Embryonic facial prominence (tissue), 1 donor: ENCODE results near the gene EPHB1.
A peak's percentile ranks its signal among the peaks of the same experiment; 100 is the strongest.
"Not testable (repeated sequence)": the region's sequence is repeated elsewhere in the genome, so short reads cannot be mapped to it uniquely, and the experiment has no call there.

Experiments used
- DNase-seq: peaks from one replicate; pipeline ENCODE4 v3.0.0-alpha.2; 2016; ENCODE audit errors: extremely low spot score

The EPHB1 gene

DNA sequence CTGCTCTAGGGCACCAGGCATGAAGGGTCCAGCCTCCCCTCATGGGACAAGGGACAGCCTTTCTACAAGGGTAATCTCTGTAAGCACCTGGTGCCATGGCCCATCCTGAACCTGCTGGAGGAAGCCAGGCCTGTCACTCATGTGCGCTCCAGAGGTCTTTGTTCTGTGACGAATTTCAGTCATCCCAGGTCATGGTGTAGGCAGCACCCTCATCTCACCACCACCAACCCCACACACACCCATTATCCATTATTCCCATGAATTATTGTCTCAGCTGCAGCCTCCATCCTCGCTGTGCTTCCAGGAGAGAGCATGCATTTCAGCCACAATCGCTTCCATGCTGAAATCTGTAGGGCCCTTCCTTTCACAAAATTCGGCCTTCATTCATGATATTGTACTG is 419.3 kb downstream of the EPHB1 start:
- no peak for DNase-seq

DNA sequence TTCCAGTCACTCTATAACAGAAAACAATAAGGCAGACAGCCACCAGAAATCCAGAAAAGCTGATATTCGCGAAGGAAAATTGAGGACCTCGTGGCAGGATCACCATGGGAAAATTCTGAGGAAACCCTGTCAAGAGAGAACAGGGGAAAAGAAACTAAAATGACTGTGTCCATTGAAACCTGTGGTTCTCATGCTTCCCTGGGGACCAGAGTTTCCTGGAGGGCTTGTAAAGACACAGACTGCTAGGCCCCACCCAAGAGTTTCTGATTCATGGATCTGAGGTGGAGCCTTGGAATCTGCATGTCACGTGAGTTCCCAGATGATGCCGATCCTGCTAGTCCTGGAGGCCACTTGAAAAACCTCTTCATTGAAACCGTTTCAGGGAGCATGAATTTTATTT is 420.5 kb downstream of the EPHB1 start:
- DNase-seq: no peak

GRCh38 chr3:135216659-135217058 is 421.6 kb downstream of the EPHB1 start:
- DNase-seq: no peak

DNA sequence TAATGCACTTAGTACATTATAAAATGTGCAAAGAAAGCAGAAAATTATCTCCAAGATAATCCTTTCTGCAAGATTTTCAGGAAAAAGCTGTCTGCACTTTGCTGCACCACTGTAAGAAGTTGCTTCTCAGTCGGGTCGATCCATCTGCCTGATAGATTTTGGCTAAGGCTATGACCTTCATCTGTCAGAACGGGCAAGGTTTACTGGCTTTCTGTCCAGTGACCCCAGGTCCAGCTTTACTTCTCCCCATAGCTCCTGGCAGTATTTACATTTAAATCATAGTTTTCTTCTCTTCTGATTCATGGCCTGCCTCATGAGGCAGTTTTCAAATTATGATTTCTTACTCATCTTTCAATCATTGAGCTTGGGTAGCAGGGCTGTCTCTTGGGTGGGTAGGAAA is 422.7 kb downstream of the EPHB1 start:
- no peak for DNase-seq

DNA sequence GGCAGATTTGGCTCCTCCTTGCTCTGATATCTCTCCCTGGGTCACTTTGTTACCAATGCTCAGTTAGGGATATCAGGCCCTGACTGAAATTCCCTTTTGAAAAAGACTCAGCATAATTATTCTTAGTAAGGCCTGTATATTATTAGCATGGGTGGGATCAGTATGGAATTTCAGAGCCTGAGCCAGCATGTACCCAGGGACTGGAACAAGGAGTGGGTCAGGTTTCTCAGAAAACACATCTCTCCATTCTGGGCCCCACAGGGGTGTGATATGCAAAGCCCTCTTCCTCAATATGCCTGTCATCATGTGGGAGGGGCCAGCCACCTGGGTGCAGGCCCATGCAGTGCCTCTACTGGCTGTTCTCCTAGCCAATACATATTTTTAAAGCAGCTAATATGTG is 423.2 kb downstream of the EPHB1 start:
- DNase-seq: peak; percentile 7

GRCh38 chr3:135218782-135219181 is 423.7 kb downstream of the EPHB1 start:
- no peak for DNase-seq

GRCh38 chr3:135224815-135225362 is 429.8 kb downstream of the EPHB1 start:
- DNase-seq: no peak

GRCh38 chr3:135226057-135226456 is 431.0 kb downstream of the EPHB1 start:
- DNase-seq: no peak

- DNase-seq: no peak
Measured at GRCh38 chr3:135228201-135228600, 433.1 kb downstream of the EPHB1 start.

DNA sequence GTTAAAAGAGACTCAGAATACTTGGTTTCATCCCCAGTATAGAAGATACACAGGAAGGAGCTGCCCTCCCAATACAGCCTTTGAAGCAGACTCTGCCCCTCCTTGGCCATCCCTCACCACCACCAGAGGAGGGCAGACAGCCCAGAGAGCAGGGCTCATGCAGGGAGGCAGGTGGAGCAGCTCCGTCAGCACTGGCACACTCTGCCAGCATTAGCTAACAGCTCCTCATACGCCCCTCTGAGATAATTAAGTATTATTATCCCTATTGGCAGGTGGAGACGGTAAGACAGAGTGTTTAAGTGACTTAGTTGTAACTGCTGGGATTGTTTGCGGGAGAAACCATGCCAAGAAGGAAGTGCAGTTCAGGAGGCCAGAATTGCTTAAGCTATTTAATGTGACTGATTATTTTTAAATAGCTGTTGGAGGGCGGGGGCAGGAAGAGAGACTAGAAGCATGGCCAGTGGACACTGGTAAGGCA is 434.0 kb downstream of the EPHB1 start:
- DNase-seq: no peak

DNA sequence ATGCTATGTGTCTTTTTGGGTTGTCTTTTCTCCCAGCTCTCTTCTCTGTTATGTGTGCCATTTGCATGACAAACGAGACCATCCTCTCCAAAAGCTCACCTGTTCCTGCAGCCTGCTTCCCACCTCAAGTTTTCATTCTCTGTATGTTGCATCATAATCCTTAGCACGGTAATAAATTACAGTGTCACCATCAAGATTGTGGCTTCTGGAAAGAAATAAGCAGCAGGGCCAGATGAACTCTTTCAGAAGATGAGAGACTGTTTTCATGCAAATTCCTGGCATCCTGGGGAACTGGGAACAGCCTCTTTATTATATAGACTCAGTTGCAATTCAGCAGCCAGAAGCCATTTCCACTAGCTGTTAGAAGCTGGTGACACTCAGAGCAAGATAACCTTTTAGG is 436.7 kb downstream of the EPHB1 start:
- no peak for DNase-seq

DNA sequence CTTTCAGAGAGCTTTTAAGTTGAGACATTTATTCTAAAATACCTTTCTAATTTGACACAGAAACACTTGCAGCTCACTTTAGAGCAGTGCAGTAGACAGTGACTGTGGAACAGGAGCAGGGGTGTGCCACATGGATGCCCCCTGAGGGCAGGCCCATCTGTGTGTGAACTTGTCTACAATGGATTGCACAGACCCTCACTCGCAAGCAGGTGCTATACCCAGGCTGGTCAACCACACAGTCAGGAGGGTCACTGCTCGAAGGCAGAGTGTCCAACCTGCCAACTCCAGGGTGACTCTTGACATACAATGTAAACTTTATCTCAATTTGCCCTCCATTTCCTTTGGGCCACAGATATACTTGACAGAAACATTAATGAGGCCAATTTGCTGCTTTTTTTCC is 437.2 kb downstream of the EPHB1 start:
- DNase-seq: no peak

DNA sequence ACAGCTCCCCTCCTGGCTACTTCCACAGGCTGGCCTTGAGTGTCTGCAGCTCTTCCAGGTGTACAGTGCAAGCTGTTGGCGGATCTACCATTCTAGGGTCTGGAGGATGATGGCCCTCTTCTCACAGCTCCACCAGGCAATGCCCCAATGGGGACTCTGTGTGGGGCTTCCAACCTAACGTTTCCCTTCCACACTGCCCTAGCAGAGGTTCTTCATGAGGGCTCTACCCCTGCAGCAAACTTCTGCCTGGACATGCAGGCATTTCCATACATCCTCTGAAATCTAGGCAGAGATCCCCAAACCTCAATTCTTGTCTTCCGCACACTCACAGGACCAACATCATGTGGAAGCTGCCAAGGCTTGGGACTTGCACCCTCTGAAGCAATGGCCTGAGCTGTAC is 438.4 kb downstream of the EPHB1 start:
- not testable (repeated sequence) for DNase-seq

DNA sequence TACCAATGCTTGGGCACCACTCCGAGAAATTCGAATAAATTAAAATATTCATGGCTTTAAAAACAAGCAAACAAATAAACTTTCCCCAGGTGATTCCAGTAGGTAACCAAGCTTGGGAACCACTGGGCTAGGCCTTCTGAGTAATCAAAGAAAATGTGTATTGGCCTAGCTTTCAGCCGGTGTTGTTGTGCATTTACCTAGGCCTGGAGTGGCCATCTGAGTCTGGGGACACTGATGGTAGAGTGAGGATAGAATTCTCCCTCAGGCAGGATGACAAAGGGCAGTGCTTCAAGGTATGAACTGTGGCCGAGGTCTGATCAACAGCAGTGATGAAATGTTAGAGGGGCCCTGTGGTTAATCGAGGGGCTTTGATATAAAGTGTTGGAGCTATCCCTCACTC is 440.5 kb downstream of the EPHB1 start:
- no peak for DNase-seq

DNA sequence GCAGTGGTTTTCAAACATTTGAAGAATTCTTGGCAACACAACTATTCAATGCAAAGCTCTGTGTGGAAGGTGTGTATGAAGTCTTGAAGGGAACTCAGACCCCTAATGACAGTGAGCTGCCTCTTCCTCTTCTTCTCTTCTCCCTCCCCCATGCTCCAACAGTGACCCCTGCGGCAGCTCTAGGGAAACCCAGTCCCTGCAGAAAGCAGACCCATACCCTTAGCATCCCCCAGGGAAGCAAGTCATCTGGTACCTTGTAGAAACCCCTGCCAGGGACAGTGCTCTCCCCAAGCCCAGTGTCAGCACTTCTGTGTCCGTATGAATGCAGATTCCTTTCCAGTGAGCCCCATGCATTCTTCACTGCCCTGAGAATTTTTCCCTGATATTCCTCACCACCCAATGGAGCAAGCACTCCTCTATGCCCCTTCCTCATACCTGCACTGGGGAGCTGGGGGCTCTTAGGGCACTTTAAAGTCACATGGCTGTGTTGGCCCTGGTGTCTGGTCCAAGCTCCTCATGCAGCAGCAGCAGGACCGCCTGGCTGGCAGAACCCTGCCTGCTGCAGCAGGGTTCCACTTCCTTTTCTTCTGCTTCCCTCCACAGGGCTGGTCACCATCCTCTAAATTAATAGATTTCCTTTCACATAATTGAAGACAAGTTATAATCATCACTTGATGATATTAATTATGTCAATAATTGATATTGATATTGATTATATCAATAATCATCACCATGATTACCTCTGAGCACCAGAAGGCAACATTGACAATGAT is 442.5 kb downstream of the EPHB1 start:
- DNase-seq: no peak

DNA sequence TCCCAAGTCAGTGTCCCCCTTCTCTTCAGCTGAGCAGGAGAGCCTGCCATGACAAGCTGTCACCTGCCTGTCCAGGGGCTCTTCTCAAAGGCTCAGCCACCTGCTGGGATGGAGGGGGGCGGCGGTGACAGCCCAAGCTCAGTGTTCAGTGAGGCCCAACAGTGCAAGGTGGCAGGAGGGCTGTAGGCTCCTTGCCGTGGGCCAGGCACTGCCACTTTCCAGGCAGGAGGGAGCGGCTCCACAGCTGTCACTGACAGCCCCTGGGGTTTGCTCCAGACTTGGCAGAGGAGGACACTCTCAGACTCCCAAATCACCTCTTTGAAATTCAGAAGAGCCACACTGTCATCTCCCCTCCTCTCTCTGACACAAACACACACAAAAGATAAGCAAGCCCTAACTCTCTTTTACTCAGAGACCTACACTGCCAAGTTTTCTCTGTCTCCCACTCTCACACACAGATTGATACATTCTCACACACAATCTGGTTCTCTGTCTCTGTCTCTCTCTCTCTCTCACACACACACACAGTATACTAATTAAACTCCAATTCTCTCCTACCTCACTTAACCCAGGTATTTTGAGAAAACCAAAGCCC is 443.3 kb downstream of the EPHB1 start:
- no peak for DNase-seq

- DNase-seq: no peak
Measured at GRCh38 chr3:135238871-135239614, 444.0 kb downstream of the EPHB1 start.

GRCh38 chr3:135239615-135239884 is 444.5 kb downstream of the EPHB1 start:
- no peak for DNase-seq

DNA sequence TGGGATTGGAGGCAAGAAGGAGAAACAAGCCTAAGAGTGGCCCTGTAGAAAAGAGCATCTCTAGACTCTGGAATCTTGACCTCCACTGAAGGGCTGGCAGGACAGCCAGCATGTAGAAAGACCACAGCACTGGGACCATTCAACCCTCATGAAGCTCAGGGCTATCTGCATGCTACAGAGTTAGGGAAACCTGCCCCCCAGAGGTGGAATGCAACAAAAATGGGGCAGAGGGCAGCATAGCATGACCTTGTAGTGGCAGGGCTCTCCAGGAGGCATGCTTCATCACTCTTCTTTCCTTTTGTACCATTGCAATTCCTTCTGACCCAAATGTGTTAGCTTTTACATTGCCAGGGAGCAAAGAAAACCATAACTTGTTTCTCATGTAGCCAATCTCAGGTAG is 445.4 kb downstream of the EPHB1 start:
- DNase-seq: no peak

- DNase-seq: no peak
Measured at GRCh38 chr3:135242285-135242684, 447.2 kb downstream of the EPHB1 start.

DNA sequence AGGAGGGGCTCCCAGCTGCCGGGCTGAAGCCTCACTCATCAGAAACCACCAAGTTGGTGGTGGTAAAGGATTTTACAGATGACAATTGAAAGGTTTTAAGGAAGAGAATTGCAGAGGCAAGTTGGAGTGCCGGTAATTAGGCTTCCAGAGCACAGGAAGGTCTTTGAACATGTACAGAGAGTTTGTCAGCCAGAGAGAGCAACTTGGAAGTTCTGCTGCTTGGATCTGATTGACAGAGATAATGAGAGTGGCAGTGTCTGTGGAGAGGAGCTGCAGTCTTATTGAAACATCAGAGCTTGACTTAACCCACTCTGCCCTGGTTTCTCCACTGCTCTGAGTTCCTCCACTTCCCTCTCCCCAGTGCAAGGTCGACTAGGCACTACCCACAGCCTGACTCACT is 448.6 kb downstream of the EPHB1 start:
- DNase-seq: no peak

DNA sequence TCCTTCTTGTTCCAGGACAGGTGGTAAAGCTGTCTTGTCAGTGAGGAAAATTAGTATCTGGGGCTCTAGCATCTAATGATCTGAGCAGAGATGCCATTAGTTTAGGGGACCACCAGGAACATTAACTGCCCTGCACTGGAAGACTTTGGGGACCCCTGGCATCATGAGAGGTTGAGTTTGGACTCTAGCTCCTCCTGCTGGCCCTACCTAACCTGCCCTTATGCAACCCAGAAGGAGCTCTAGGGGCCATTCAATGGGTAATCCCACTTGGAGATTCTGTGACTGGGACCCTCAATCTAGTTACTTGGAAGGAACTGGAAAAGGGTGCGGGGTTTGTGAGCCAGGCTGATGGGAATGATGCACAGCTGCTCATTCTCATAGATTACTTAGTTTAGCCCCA is 451.0 kb downstream of the EPHB1 start:
- no peak for DNase-seq

DNA sequence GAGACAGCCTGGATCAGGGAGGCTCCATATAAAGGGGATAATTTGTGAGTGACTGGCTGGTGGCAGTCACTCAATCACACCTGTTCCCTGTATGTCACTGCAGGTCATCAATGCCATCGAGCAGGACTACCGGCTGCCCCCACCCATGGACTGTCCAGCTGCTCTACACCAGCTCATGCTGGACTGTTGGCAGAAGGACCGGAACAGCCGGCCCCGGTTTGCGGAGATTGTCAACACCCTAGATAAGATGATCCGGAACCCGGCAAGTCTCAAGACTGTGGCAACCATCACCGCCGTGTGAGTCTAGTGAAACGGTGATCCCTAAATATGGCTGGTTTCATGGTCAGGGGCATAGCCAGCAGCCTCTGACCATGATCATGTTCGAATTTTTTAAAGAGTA is 453.2 kb downstream of the EPHB1 start:
- DNase-seq: no peak
